VCaP (cell line): ENCODE measurements around the gene CEP78.

Source experiments
- H3K27ac ChIP-seq: fragments of 450-650 bp; 2 replicates; pipeline ENCODE4 v1.5.1; 2017
- TF ChIP-seq, protein P1 (sequence below): fragments of 450-650 bp; conservative IDR thresholded peaks from 2 replicates; pipeline ENCODE4 v1.5.1; 2017; ENCODE audit warnings: mild to moderate bottlenecking, moderate library complexity

Gene CEP78

GRCh38 chr9:78295177-78295575 lies 59.3 kb downstream of the CEP78 start:
- H3K27ac ChIP-seq, result peak overlapping the region; percentile 96; the same call in 1 of the 2 replicates
- TF ChIP-seq, protein P1, sequence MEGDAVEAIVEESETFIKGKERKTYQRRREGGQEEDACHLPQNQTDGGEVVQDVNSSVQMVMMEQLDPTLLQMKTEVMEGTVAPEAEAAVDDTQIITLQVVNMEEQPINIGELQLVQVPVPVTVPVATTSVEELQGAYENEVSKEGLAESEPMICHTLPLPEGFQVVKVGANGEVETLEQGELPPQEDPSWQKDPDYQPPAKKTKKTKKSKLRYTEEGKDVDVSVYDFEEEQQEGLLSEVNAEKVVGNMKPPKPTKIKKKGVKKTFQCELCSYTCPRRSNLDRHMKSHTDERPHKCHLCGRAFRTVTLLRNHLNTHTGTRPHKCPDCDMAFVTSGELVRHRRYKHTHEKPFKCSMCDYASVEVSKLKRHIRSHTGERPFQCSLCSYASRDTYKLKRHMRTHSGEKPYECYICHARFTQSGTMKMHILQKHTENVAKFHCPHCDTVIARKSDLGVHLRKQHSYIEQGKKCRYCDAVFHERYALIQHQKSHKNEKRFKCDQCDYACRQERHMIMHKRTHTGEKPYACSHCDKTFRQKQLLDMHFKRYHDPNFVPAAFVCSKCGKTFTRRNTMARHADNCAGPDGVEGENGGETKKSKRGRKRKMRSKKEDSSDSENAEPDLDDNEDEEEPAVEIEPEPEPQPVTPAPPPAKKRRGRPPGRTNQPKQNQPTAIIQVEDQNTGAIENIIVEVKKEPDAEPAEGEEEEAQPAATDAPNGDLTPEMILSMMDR, result no peak

- peak overlapping the region; percentile 96 for H3K27ac ChIP-seq
- TF ChIP-seq, protein P1, result no peak
Observed at GRCh38 chr9:78295731-78296130, 59.9 kb downstream of the CEP78 start.

DNA sequence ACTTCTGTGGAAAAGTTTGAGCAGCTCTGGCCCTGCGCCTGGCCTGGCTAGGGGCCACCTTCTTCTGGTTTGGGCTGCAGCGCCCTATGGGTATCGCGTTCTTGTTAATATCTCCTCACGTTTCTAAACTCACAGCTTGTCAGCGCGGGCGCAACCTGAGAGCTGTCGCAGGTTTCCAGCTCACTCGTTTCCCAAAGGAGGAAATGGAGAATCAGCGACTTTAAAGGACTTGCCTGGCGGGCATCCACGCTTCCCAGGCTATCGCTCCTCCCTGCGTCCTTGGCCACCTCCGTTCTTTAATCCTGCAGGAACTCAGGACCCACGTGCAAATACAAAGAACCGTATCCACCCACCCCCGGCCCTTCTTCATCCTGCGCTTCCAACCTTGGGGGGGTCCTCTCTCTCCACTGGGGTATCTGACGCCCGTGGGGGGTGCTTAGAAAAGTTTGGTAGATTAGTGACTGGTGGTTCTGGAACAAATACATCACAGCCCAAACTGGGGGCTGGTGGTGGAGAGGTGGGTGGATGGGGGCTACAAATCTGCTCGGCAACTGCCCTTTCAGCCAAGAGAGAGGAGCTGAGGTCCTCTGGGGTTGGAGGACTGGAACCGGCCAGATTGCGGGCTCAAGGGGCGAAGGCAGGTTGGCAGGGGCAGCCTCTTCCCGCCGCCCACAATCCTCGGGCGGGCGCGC lies 60.5 kb downstream of the CEP78 start:
- TF ChIP-seq, protein P1, result no peak
- H3K27ac ChIP-seq, result peak overlapping the region; percentile 96

GRCh38 chr9:78296893-78297671 lies 61.2 kb downstream of the CEP78 start, which contains the start of gene PSAT1:
Gene PSAT1, plus strand, starts transcription at chr9:78297125. Its CDS starts 86 bp downstream, at chr9:78297211.
- TF ChIP-seq, protein P1, result 0 out of 2 replicates have a peak, but pooled peaks have one; percentile 7
- peak within 1 kb of the TSS; percentile 96 for H3K27ac ChIP-seq

DNA sequence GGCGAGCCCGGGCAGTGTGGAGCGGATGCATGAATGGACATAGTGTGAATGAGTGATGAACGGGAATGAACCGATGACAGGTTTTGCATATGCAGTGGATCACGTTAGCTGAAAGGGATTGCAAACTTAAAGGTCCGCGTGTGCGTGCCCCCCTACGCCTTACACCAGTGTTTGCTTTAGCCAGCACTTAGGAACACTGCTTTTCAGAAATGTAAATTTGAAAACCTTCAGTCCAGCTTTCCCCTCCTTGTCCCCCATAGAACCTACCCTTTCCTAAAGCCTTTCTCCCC lies 61.7 kb downstream of the CEP78 start:
- H3K27ac ChIP-seq, result peak overlapping the region; percentile 96
- TF ChIP-seq, protein P1, result no peak

DNA sequence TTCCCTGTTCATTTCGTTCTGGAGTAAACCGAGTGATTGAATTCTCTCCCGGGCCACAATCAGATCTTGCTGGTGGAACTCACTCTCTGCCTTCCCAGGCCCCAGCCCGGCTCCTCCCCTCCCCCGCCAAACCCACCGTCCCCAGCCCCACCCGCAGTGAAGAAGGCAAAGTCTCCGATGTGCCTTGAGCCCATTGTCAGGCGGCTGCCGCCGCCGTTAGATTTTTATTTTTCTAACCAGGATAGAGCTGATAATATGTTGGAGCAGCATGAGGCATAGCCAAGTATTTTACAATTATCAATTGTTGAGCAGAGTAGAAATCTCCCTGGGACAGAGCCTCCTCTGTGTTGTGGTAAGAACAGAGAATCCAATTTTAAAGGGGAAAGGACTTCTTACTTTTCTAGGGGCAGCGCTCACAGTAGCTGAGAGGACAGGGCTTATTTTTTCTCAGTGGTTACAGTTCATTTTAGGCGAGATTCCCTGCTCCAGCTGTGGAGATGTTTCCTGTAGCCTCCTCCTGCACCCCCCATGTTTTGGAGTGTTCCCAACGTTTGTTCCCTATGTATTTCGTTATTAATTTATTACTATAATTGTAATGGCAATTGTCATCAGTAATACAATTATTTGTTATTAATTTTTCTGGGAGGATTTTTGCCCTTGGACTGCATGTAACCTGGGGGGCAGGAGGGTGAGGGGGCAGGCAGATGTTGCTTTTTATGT lies 62.3 kb downstream of the CEP78 start:
- peak overlapping the region; percentile 96 for H3K27ac ChIP-seq

More for the DNA sequence above, 62.3 kb downstream of the CEP78 start:
- TF ChIP-seq, protein P1, result no peak
